LoVo (cell line): ENCODE results near the gene GAS6.
"Not testable (repeated sequence)": the region's sequence is repeated elsewhere in the genome, so short reads cannot be mapped to it uniquely, and the experiment has no call there.

Experiments
- DNase-seq: peaks from one replicate; pipeline ENCODE4 v3.0.0-alpha.2; 2016; ENCODE audit warnings: low spot score

Gene GAS6

GRCh38 chr13:113863524-113864272 is at the start of gene GAS6:
Gene GAS6 (minus strand): TSS chr13:113864076. CDS start chr13:113863920, 156 bp downstream.
- peak; percentile 43 for DNase-seq

- DNase-seq = not testable (repeated sequence)
Observed at GRCh38 chr13:113913408-113913807, 49.5 kb upstream of the GAS6 start.

GRCh38 chr13:113912596-113912995 is 48.7 kb upstream of the GAS6 start:
- DNase-seq = no peak

- no peak for DNase-seq
Observed at GRCh38 chr13:113907635-113908617, 44.0 kb upstream of the GAS6 start.

- no peak for DNase-seq
Observed at GRCh38 chr13:113906571-113906970, 42.7 kb upstream of the GAS6 start.

GRCh38 chr13:113905942-113906341 is 42.1 kb upstream of the GAS6 start:
- no peak for DNase-seq

GRCh38 chr13:113905018-113905417 is 41.1 kb upstream of the GAS6 start:
- DNase-seq = no peak

- DNase-seq = no peak
Observed at GRCh38 chr13:113904411-113904810, 40.5 kb upstream of the GAS6 start.

GRCh38 chr13:113903912-113904311 is 40.0 kb upstream of the GAS6 start:
- DNase-seq = no peak

GRCh38 chr13:113902986-113903775 is 39.3 kb upstream of the GAS6 start:
- no peak for DNase-seq

- DNase-seq = no peak
Observed at GRCh38 chr13:113902481-113902880, 38.6 kb upstream of the GAS6 start.

- DNase-seq = no peak
Observed at GRCh38 chr13:113901642-113902041, 37.8 kb upstream of the GAS6 start.

- DNase-seq = no peak
Observed at GRCh38 chr13:113901231-113901630, 37.4 kb upstream of the GAS6 start.

GRCh38 chr13:113900646-113901045 is 36.8 kb upstream of the GAS6 start:
- DNase-seq = no peak

- no peak for DNase-seq
Observed at GRCh38 chr13:113898391-113898790, 34.5 kb upstream of the GAS6 start.

- no peak for DNase-seq
Observed at GRCh38 chr13:113897966-113898365, 34.1 kb upstream of the GAS6 start.

- DNase-seq = peak; percentile 48
Observed at GRCh38 chr13:113897161-113897560, 33.3 kb upstream of the GAS6 start.

- DNase-seq = no peak
Observed at GRCh38 chr13:113895436-113895835, 31.6 kb upstream of the GAS6 start.

- DNase-seq = no peak
Observed at GRCh38 chr13:113890774-113891480, 27.1 kb upstream of the GAS6 start.

- DNase-seq = no peak
Observed at GRCh38 chr13:113889467-113889866, 25.6 kb upstream of the GAS6 start.

- no peak for DNase-seq
Observed at GRCh38 chr13:113888701-113889330, 24.9 kb upstream of the GAS6 start.
